GM10847 (cell line): ENCODE results near the gene PLPP6.

Experiments used
- POLR2A ChIP-seq: IDR thresholded peaks from 2 replicates; pipeline ENCODE4 v1.6.1; 2011; ENCODE audit not compliant: insufficient read length; ENCODE audit errors: extremely low read depth

Gene PLPP6

GRCh38 chr9:4714266-4715016 is 52.3 kb downstream of the PLPP6 start:
- TF ChIP-seq POLR2A, result no peak
